NT2/D1 (cell line): ENCODE measurements around the gene LFNG.
A peak's percentile ranks its signal among the peaks of the same experiment; 100 is the strongest.

Experiments used
- DNase-seq: peaks from one replicate; pipeline ENCODE4 v3.0.0-alpha.2; 2011; ENCODE audit warnings: low read depth, low spot score
- H3K27me3 ChIP-seq: 2 replicates; pipeline ENCODE4 v1.6.0; 2011; ENCODE audit warnings: mild to moderate bottlenecking; ENCODE audit not compliant: insufficient read length, insufficient read depth
- H3K36me3 ChIP-seq: 2 replicates; pipeline ENCODE4 v1.6.1; 2011; ENCODE audit warnings: mild to moderate bottlenecking, low read length, mixed read lengths; ENCODE audit not compliant: insufficient read depth, insufficient read length
- H3K4me1 ChIP-seq: 2 replicates; pipeline ENCODE4 v1.5.1; 2011; ENCODE audit not compliant: insufficient read depth, insufficient read length
- H3K4me3 ChIP-seq: 2 replicates; pipeline ENCODE4 v1.5.1; 2011; ENCODE audit warnings: low read depth; ENCODE audit not compliant: insufficient read length
- H3K9ac ChIP-seq: 2 replicates; pipeline ENCODE4 v1.6.0; 2011; ENCODE audit warnings: low read depth; ENCODE audit not compliant: insufficient read length
- H3K9me3 ChIP-seq: 2 replicates; pipeline ENCODE4 v1.5.1; 2011; ENCODE audit warnings: mild to moderate bottlenecking, low read length; ENCODE audit not compliant: insufficient read depth
- SUZ12 ChIP-seq: IDR thresholded peaks from 2 replicates; pipeline ENCODE4 v1.6.1; 2011; ENCODE audit not compliant: insufficient read length, insufficient read depth; ENCODE audit errors: extremely low read depth
- YY1 ChIP-seq: IDR thresholded peaks from 2 replicates; pipeline ENCODE4 v1.6.1; 2011; ENCODE audit not compliant: insufficient read length, insufficient read depth
- ZNF274 ChIP-seq: IDR thresholded peaks from 2 replicates; pipeline ENCODE4 v1.6.1; 2011; ENCODE audit warnings: mild to moderate bottlenecking, low read depth, low read length

Gene LFNG

DNA sequence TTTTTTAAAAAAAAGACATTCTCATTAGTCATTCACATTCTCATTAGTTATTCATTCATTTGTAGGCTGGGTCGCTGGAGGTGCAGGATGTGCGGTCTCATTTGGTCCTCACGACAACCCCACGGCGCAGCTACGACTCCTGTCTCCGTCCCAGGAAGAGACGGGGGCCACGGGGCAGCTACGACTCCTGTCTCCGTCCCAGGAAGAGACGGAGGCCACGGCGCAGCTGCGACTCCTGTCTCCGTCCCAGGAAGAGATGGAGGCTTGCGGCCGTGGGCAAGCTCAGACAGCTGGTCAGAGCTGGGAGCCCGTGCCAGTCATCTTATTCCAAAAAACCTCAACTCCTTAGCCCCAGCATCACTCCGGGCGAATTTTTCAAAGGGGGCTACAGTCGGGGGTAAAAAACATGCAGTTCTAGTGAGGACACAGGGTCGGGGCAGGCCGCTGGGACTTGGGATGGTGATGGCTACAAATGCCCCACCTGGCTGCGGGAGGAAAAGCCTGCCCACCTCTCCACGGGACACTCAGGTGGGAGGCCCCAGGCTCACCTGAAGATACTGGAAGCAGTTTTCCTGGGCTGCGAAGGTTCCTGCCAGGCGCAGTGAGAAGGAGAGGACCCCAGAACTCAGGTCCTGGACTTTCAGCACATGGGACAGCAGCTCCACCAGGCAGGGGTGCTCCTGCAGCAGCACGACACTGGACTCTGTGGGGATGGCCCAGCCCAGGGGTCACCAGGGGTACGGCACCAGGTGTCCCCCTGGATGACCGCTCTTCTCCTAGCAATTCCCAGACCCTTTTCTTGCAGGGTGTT is 27.4 kb downstream of the LFNG start:
- Histone ChIP-seq H3K9ac (no peak overlapping the region), H3K36me3 (peaks cover 73% of the 10 kb centered on the region), H3K4me3 (no peak overlapping the region), H3K9me3 (no peaks in the 10 kb centered on the region), H3K4me1 (peaks cover 2% of the 10 kb centered on the region), H3K27me3 (no peaks in the 10 kb centered on the region)
- TF ChIP-seq YY1 (no peak), ZNF274 (no peak), SUZ12 (no peak)
- no peak for DNase-seq

DNA sequence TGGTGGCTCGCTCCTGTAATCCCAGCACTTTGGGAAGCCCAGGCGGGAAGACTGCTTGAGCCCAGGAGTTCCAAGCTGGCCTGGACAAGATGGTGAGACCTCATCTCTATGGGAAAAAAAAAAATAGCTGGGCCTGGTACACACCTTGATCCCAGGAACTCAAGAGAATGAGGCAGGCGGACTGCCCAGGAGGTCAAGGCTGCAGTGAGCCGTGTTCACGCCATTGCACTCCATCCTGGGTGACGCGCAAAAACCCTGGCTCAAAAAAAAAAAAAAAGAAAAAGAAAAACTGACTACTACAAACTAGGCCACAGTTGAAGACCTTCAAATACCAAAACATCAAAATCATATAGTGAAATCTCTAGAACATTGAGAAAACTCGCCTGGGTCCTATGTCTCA is 31.8 kb downstream of the LFNG start:
- H3K4me3 ChIP-seq = no peak overlapping the region
- no peaks in the 10 kb centered on the region for H3K9me3 ChIP-seq
- peaks cover 52% of the 10 kb centered on the region for H3K36me3 ChIP-seq
- TF ChIP-seq ZNF274 (no peak), YY1 (no peak), SUZ12 (no peak)
- H3K9ac ChIP-seq = no peak overlapping the region
- no peak for DNase-seq
- no peaks in the 10 kb centered on the region for H3K27me3 ChIP-seq
- peaks cover 6% of the 10 kb centered on the region for H3K4me1 ChIP-seq

DNA sequence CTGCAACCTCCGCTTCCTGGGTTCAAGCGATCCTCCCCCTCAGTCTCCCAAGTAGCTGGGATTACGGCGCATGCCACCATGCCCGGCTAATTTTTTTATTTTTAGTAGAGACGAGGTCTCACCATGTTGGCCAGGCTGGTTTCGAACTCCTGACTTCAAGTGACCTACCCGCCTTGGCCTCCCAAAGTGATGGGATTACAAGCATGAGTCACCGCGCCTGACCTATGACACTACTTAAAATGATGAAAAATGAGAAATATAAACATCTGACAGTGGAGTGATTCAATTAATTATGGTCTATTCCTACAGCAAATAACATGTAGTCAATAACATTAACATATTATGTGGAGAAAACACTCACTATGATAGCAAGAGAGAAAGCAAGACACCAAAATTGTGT is 33.5 kb downstream of the LFNG start:
- Histone ChIP-seq H3K4me1 (peaks cover 6% of the 10 kb centered on the region), H3K4me3 (no peak overlapping the region)

DNA sequence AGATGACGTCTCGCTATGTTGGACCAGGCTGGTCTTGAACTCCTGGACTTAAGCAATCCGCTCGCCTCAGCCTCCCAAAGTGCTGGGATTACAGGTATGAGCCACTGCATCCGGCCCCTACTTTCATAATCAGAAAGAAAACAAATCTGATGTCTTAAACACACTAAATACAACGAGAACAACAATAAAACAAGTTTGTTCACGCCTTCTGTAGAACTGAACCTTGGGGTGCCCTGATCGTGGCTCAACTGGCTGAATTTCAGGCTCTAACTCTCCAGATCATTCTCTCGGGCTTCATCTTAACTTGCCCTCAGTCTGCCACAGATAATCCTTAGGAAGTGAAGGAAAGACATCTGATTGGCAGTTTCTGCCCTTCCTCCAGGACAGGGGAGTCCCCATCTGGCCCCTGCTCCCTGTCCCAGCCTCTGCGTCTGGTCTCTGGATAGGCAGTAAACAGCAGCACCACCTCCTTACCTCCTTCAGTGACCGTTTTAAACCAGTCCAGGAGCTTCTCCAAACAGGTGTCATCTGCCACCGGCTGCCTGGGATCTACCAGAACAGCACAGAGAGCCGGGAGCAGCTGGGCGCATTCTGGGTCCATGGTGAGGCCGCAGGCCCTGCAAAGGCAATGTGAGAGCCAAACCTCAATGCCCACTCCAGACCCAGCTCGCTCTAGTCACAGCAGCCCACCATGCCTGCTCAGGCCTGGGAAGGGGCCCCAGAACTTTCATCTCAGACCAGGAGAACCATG is 34.4 kb downstream of the LFNG start:
- Histone ChIP-seq H3K4me3 (peak overlapping the region; percentile 73), H3K27me3 (no peaks in the 10 kb centered on the region), H3K4me1 (peaks cover 6% of the 10 kb centered on the region), H3K9ac (peak overlapping the region; percentile 98), H3K36me3 (peaks cover 32% of the 10 kb centered on the region), H3K9me3 (no peaks in the 10 kb centered on the region)
- TF ChIP-seq SUZ12 (no peak), ZNF274 (no peak), YY1 (no peak)
- DNase-seq = no peak

More for the DNA sequence above, 33.5 kb downstream of the LFNG start:
- Histone ChIP-seq H3K36me3 (peaks cover 36% of the 10 kb centered on the region), H3K9me3 (no peaks in the 10 kb centered on the region), H3K27me3 (no peaks in the 10 kb centered on the region), H3K9ac (no peak overlapping the region)
- no peak for TF ChIP-seq SUZ12
- TF ChIP-seq ZNF274 = no peak
- TF ChIP-seq YY1 = no peak
- no peak for DNase-seq

DNA sequence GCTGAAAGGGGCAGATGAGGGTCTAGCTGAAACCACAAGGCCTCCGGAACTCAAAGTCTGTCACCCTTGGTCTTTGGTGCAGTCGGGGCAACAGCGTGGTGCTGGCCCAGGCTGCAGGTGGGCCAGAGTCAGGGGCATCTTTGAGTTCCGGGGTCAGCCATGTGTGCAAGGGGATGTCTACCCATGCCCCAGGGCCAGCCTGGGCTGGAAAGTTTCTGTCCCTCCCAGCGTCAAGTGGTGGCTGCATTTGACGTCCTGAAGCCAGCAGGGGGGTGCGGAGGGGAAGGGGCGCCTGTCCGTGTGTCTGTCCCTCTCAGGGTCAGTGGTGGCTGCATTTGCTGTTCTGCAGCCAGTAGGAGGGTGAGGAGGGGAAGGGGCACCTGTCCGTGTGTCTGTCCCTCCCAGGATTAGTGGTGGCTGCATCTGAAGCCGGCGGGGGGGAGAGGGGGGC is 35.1 kb downstream of the LFNG start:
- H3K36me3 ChIP-seq = peaks cover 28% of the 10 kb centered on the region
- no peak for DNase-seq
- no peaks in the 10 kb centered on the region for H3K27me3 ChIP-seq
- peaks cover 6% of the 10 kb centered on the region for H3K4me1 ChIP-seq
- H3K9ac ChIP-seq = peak overlapping the region; percentile 98
- no peaks in the 10 kb centered on the region for H3K9me3 ChIP-seq
- TF ChIP-seq ZNF274 (no peak), SUZ12 (no peak), YY1 (no peak)
- H3K4me3 ChIP-seq = peak overlapping the region; percentile 73

DNA sequence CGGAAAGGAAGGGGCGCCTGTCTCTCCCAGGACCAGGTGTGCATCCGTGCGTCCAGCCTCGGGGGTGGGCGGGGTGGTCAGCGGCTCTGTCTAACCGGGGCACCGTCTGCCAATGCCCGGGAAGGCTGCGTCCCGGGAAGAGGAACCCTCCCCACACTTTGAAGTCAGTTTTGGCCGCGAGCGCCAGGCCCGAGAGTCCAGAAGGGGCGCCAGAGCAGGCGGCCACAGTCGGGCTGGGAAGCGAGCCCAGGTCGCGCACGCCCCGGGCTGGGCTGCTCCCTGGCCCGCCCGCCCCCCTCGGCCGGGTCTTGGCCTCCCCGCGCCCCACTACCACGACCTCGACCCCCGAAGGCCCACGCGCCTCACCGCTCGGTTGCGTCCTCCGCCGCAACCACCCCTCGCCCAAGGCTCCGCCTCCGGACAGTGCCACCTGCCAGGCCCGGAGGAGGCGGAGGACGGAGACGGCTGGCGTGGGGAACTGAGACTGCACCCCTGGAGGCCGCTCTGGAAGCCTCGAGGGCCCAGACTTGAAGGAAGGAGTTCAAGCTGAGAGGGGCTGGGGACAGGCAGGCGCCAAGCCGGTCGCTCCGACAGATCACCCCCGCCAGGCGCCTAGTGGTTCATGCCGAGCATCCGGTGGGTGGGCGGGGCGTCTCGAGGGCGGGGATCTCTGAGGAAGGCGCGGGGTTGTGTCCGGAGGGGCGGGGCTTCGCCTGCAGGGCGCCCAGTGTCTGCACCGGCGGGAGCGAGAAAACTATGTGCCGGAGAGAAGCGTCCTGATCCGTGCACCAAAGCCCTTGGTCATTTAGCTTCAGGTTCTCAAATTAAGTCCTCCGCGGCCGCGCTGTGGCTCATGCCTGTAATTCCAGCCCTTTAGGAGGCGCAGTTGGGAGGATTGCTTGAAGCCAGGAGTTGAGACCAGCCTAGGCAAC is 35.8 kb downstream of the LFNG start, which contains the start of gene BRAT1:
Gene BRAT1, minus strand, starts transcription at position 404 of the 932 bp plus-strand sequence. CDS start 1,093 bp downstream, outside the sequence.
- Histone ChIP-seq H3K4me3 (peak within 1 kb of the TSS; percentile 73), H3K4me1 (peaks cover 8% of the 10 kb centered on the region), H3K9ac (peak within 1 kb of the TSS; percentile 98), H3K9me3 (no peaks in the 10 kb centered on the region), H3K27me3 (no peaks in the 10 kb centered on the region), H3K36me3 (peaks cover 28% of the 10 kb centered on the region)
- DNase-seq = peak; percentile 99
- no peak for TF ChIP-seq ZNF274
- TF ChIP-seq YY1 = no peak
